OCI-LY7 (cell line): Measurements from ENCODE around the gene RABL2A. TPM values are rescaled to one million over a fixed set of nuclear protein-coding genes. Genes with fewer than 3 reads are reported as not detected.
"Not testable (repeated sequence)": the region's sequence is repeated elsewhere in the genome, so short reads cannot be mapped to it uniquely, and the experiment has no call there.

ENCODE experiments used
- BruUV-seq: library from RNA; stranded (reverse); fragments of 400-500 nt; replicated peaks from 2 replicates; lab custom pipeline; 2021; lab: Mats Ljungman, UMichigan
- CTCF ChIA-PET: fragments of 300-600 bp; sonication (Branson Sonifier 250); formaldehyde crosslinking; loops from one replicate; lab custom pipeline; 2022; ENCODE audit warnings: antibody characterized with exemption; ENCODE audit not compliant: unreplicated experiment; lab: Charles Lee
- POLR2A ChIA-PET: fragments of 300-600 bp; sonication (Branson Sonifier 250); formaldehyde crosslinking; loops from one replicate; lab custom pipeline; 2022; ENCODE audit warnings: antibody characterized with exemption; lab: Charles Lee
- DNase-seq: peaks from one replicate; pipeline ENCODE4 v3.0.0-alpha.2; 2015; ENCODE audit warnings: low spot score
- H2AFZ ChIP-seq: fragments of 200-600 bp; sonication (generic), shearing (Covaris generic); 2 replicates; pipeline ENCODE4 v1.6.1; 2014; ENCODE audit warnings: mild to moderate bottlenecking, antibody characterized with exemption, low read length, moderate library complexity
- H3K27ac ChIP-seq: fragments of 200-600 bp; sonication (generic); 2 replicates; pipeline ENCODE4 v1.5.1; 2014; ENCODE audit warnings: mixed run types, low read depth, mild to moderate bottlenecking, moderate library complexity, low read length, inconsistent platforms; ENCODE audit not compliant: poor library complexity, severe bottlenecking
- H3K36me3 ChIP-seq: fragments of 200-600 bp; sonication (generic); 2 replicates; pipeline ENCODE4 v1.6.1; 2014; ENCODE audit warnings: mild to moderate bottlenecking, antibody characterized with exemption, low read length, moderate library complexity, mixed read lengths; ENCODE audit not compliant: insufficient read depth
- H3K4me1 ChIP-seq: fragments of 200-600 bp; sonication (generic); 2 replicates; pipeline ENCODE4 v1.5.1; 2014; ENCODE audit warnings: mild to moderate bottlenecking, low read length; ENCODE audit not compliant: insufficient read depth, poor library complexity, severe bottlenecking
- H3K4me2 ChIP-seq: fragments of 200-600 bp; sonication (generic); 2 replicates; pipeline ENCODE4 v1.6.1; 2014; ENCODE audit warnings: mild to moderate bottlenecking, low read length
- H3K4me3 ChIP-seq: fragments of 200-600 bp; sonication (generic); 2 replicates; pipeline ENCODE4 v1.5.1; 2014; ENCODE audit warnings: mild to moderate bottlenecking, low read depth, low read length; ENCODE audit not compliant: poor library complexity, severe bottlenecking
- H3K79me2 ChIP-seq: fragments of 200-600 bp; sonication (generic); 2 replicates; pipeline ENCODE4 v1.6.1; 2016; ENCODE audit warnings: low read depth, mild to moderate bottlenecking, low read length, moderate library complexity, mixed read lengths; ENCODE audit not compliant: insufficient read depth
- H3K9me2 ChIP-seq: fragments of 200-600 bp; sonication (generic); 2 replicates; pipeline ENCODE4 v1.6.1; 2016; ENCODE audit warnings: mild to moderate bottlenecking, low read length, mixed read lengths; ENCODE audit not compliant: insufficient read depth
- H3K9me3 ChIP-seq: fragments of 200-600 bp; sonication (generic); 2 replicates; pipeline ENCODE4 v1.6.1; 2014; ENCODE audit warnings: mild to moderate bottlenecking, mixed run types, low read length, mixed read lengths
- H4K20me1 ChIP-seq: fragments of 200-600 bp; sonication (generic); 2 replicates; pipeline ENCODE4 v1.6.1; 2014; ENCODE audit warnings: mild to moderate bottlenecking, antibody characterized with exemption, low read length, moderate library complexity, mixed read lengths; ENCODE audit not compliant: insufficient read depth
- intact Hi-C: fragments of 100-400 bp; cut with micrococcal nuclease; formaldehyde crosslinking; loops from one replicate; pipeline ENCODE4 v1.10.0; 2022; ENCODE audit not compliant: unreplicated experiment
- total RNA-seq, 2 experiments: library from RNA; depleted of rRNA in 1 of 2; stranded (reverse); fragments of >200 nt in 1 of 2; shearing (Covaris generic) in 1 of 2; gene quantifications; 2 replicates each; pipeline ENCODE4 v1.2.3, GENCODE V29; 2014 to 2022

RABL2A gene
- total RNA-seq, 2 experiments from 2014 or later, result 25.8 to 26.3 TPM

DNA sequence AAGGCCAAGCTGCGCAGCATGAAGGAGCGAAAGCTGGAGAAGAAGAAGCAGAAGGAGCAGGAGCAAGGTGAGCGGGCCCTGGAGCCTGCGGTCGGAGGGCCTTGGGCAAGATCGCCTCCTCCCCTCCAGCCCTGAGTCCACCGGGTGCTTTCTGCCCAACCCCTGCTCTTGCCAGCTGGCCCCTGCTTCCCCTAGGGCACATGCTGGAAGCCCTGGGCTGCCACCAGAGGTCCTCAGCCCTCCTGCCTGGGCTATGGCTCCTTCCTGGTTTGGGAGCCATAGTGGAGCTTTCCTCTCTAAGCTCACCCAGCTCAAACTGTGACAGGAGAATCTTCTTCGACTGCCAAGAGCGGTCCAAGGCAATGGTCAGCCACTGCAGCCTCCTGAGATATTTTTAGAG lies 29.5 kb upstream of the RABL2A start:
- H3K9me3 ChIP-seq, H3K4me2 ChIP-seq, H3K4me3 ChIP-seq, H3K36me3 ChIP-seq, H3K79me2 ChIP-seq, POLR2A ChIA-PET, intact Hi-C loops, H3K27ac ChIP-seq, H3K4me1 ChIP-seq, CTCF ChIA-PET, DNase-seq, H3K9me2 ChIP-seq, H2AFZ ChIP-seq, H4K20me1 ChIP-seq: not testable (repeated sequence)
- TSS peak; percentile 76 for BruUV-seq

DNA sequence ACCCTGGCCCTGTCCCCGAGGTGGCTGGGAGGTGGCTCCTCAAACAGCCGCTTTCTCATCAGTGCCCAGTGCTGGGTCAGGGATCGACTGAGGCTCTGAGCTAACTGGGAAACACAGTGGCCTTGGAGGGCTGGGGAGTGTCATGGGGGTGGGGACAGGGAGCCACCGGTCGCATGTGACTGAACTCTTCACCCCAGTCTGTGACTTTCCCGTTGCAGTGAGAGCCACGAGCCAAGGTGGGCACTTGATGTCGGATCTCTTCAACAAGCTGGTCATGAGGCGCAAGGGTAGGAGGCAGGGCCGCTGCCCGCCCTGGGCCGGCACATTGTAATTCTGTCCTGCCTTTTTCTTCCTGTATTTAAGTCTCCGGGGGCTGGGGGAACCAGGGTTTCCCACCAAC lies 28.9 kb upstream of the RABL2A start:
- BruUV-seq, H3K36me3 ChIP-seq, H2AFZ ChIP-seq, H3K27ac ChIP-seq, CTCF ChIA-PET, H3K9me2 ChIP-seq, DNase-seq, POLR2A ChIA-PET, H3K4me1 ChIP-seq, H3K4me3 ChIP-seq, H3K9me3 ChIP-seq, intact Hi-C loops, H4K20me1 ChIP-seq, H3K79me2 ChIP-seq, H3K4me2 ChIP-seq: not testable (repeated sequence)

DNA sequence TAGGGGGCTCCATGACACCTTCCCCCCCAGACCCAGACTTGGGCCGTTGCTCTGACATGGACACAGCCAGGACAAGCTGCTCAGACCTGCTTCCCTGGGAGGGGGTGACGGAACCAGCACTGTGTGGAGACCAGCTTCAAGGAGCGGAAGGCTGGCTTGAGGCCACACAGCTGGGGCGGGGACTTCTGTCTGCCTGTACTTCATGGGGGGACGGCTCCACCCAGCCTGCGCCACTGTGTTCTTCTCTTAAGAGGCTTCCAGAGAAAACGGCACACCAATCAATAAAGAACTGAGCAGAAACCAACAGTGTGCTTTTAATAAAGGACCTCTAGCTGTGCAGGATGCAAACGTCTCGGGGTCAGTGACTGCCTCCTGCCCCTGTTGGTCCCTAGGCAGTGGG lies 28.3 kb upstream of the RABL2A start:
- H3K4me3 ChIP-seq, H3K79me2 ChIP-seq, H3K27ac ChIP-seq, H3K4me2 ChIP-seq, H2AFZ ChIP-seq, CTCF ChIA-PET, H3K9me3 ChIP-seq, H3K9me2 ChIP-seq, H4K20me1 ChIP-seq, intact Hi-C loops, DNase-seq, POLR2A ChIA-PET, H3K36me3 ChIP-seq, BruUV-seq, H3K4me1 ChIP-seq: not testable (repeated sequence)

DNA sequence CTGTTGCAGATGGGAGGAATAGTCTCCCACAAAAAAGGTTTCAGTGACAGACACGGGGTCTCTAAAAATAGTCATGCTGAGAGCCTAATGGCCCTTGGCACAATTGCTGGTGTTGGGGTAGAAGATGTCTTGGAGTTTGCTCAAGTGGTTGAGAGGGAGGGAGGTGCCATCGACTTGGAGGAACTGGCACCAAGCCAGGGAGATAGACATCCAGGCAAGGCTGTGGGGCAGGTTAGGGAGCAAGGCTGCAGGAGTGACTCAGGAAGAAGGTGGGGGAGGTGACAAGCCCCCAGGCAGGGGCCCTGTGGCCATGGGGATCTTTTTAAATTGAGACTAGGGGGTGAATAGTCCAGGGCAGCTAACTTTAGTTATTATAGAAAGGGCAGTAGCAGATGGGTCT lies 27.9 kb upstream of the RABL2A start:
- intact Hi-C loops, DNase-seq, H3K36me3 ChIP-seq, H3K27ac ChIP-seq, H3K4me3 ChIP-seq, H3K4me1 ChIP-seq, H4K20me1 ChIP-seq, H3K9me2 ChIP-seq, H3K79me2 ChIP-seq, BruUV-seq, CTCF ChIA-PET, H2AFZ ChIP-seq, H3K9me3 ChIP-seq, POLR2A ChIA-PET, H3K4me2 ChIP-seq: not testable (repeated sequence)
